HG03095 (cell line): ENCODE measurements around the gene NCAPD3.

Experiments used
- ATAC-seq: cut with Tn5 transposase; IDR thresholded peaks from one replicate; pipeline ENCODE4 v1.9.1; 2021; ENCODE audit warnings: moderate library complexity; ENCODE audit not compliant: unreplicated experiment

Gene NCAPD3

DNA sequence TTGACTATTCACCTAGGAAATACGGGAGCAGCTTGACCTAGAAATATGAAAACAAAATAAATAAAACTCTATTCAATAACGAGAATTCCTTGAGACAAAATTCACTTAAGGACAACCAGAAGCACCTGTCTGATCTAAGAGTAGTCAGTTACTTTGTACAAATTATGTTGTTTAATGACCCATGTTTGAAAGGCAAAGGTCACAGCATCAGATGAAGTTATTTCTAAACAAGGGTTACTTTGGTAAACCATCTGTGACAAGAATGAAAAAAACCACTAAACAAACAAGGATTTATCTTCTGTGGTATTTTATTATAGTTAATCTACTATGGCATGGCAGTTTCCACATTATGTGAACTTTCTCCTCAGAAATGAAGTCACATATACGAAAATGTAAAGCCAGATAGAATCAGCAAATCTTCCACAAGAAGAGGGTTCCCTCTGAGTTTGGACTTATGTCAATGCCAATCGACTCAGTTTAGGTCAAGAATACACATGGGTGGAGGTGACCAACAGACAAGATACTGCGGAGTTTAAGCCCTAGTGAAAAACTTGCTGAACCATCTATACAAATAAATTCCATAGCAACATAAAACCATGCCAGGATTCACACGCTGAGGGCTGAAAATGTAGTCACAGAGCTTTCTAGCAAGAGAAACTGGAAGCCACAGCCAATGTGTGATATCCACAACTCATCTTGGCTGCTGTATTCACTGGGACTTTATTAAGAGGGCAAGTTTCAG, 53.4 kb downstream of the NCAPD3 start:
- no peak for ATAC-seq

DNA sequence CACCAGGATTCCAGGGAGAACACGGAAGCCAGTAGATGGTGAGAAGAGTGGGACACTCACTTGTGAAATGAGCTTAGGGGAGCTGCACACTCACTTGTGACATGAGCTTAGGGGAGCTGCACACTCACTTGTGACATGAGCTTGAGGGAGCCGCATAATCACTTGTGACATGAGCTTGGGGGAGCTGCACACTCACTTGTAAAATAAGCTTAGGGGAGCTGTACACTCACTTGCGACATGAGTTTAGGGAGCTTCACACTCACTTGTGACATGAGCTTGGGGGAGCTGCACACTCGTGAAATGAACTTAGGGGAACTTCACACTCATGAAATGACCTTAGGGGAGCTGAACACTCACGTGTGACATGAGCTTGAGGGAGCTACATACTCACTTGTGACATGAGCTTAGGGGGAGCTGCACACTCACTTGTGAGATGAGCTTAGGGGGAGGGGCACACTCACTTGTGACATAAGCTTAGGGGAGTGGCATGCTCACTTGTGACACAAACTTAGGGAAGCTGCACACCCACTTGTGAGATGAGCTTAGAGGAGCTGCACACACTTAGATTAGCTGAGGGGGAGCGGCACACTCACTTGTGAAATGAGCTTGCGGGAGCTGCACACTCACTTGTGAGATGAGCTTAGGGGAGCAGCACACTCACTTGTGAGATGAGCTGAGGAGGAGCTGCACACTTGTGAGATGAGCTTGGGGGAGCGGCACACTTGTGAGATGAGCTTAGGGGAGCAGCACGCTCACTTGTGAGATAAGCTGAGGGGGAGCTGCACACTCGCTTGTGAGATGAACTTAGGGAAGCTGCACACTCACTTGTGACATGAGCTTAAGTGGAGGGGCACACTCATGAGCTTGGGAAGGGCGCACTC, 59.0 kb downstream of the NCAPD3 start:
- no peak for ATAC-seq

DNA sequence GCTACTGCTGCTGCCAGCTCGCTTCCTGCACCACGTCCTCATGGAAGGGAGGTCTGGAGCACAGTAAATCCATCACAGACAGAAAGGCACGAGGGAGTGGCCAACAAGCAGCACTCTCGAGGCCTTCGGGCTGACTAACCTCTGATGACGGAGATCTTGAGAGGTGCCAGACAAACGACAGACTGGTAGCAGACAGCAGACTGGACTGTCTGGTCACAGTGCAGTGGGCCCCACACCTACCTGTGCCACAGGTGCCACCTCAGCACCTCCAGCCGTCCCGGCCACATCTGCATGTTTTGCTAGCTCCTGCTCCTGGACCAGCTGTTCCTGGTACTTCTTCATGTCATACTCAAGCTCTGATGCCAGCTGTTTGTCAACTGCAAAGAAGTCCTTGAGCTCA, 64.1 kb downstream of the NCAPD3 start:
- ATAC-seq = no peak

DNA sequence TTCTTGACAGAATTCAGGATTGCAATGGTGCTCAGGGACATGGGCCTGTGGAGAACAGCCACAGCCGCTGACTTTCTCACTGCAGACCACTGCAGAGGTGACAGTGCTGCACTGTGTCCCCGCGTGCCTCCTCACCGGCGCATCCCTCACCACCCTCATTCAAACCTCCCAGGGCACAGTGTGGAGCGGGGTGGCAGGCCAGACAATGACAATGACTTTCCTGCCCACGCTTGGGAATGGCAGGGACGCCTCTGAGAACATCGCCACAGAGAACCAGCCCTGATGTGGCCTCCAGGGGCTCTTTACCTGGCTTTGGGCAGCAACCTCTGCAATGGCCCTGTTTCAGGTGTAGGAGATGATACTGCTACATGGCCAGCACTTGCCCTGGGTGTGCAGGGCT, 65.7 kb downstream of the NCAPD3 start:
- ATAC-seq = no peak

DNA sequence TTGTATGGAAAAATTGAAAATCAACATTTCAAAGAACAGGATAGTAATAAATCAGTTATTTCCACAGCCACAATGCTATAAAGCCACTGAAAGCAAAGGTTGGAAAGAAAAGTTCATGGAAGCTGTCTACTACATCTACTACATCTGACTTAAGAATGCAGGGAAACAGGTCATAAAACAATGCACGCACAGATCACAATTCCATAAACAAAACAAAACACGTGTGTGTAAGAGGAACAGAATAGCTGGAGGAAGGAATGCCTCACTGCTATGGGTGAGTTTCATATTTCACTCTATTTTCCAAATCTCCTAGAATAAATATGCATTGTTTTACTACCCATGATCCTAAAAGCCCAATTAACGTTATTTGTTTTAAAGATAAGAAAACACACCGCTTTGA, 66.3 kb downstream of the NCAPD3 start:
- ATAC-seq = no peak

DNA sequence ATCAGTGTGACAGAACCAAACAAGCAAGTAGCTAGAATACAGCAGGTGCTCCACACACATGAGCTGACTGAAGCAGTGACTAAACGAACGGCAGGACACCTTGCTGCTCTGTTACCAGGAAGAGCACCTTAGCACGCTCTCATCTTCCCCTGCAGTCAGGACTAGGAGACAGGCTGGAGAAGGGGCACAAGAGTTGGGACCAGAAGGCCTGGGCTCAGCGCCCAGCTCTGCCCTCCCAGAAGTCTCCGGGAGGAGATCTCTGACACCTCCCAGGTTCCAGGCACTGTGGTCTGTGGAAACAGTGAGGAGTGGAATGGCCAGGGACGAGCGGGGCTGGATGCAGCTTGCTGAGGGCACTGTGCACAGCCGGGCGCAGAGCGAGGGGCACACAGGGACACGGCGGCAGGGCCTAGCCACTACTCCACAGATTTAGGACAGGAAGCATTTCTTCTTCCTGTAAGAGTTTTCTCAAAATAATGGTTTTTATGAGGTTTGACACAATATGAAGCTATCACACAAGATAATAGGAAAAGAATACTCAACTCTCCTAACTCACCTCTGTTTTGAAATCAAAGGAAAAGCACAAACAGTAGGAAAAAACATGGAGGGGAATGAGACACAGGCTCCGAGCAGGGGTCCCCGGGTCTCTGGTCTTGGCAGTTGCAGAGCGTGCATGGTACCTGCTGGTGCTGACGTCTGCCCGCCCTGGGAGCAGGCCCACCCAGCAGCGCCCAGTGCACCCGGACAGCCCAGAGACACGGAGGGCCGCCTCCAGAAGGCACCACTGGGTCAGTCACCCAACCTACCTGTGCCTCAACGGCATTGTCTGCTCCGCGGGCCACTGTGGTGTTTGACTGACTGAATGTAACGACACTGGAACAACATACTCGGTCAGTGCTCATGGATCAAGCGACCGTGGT, 67.6 kb downstream of the NCAPD3 start:
- no peak for ATAC-seq

DNA sequence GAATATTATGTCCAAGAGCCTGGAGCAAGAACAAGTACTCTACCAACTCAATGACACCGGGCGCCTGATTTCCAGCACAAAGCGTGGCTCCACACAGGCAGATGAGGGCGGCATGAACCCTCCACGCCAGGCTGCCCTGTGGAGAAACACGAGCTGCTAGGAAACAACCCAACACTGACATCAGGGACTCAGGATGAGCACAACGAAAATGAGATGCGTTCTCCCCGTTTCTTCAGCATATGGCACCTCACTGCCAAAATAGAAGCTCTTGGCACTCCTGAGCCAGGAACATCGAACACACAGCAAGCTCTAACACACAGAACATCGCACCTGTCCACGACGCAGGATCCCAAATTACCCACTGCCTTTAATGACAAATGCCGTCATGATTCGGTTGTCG, 68.3 kb downstream of the NCAPD3 start:
- ATAC-seq = no peak

DNA sequence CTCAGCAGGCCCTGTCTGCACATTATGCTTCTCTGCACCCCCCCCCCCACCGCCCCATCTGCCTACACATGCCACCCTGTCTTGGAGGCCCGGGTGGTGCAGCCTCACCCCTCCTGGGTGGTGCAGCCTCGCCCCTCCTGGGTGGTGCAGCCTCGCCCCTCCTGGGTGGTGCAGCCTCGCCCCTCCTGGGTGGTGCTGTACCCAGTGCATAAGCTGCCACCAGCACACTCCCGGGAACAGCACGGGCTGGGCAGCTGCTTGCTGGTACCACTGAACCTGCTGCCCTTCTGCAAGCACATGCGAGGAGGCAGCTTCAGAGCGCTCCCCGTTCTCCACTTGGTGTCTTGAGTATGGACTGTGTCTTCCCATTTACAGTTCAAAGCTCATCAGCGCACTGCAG, 69.3 kb downstream of the NCAPD3 start:
- no peak for ATAC-seq

DNA sequence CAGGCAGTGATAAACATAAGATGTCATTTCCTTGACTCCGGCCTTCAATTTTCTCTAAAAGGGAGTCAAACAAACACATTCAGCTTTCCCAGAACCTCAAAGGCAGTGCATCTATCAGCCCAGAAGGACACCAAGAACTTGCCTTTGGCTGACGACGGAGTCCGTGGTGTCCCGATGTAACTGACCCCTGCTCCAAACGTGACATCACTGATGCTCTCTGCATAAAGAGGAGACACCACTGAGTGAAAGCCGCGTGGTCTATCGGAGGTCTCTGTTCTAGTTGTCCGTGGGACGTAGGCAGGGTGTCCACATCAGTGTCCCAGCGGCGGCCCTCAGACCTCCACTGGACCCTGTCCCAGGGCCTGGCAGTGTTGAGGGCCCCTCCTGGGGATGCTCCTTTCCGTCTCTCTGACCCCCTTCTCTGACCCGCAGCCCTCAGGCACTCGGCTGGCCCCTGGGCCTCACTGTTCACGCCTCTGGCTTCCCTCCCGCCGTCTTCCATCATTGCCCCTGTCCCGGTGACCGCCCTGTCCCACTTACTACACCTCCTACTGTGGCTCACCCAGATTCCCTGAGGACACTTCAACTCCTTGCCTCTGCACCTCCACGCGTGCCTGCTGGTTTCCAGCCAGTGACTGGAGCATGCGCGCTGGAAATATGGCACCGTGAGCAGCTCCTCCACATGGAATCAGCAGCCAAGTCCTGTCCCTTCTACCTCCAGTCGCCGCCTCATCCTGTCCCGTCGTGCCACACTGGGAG, 70.4 kb downstream of the NCAPD3 start:
- no peak for ATAC-seq

DNA sequence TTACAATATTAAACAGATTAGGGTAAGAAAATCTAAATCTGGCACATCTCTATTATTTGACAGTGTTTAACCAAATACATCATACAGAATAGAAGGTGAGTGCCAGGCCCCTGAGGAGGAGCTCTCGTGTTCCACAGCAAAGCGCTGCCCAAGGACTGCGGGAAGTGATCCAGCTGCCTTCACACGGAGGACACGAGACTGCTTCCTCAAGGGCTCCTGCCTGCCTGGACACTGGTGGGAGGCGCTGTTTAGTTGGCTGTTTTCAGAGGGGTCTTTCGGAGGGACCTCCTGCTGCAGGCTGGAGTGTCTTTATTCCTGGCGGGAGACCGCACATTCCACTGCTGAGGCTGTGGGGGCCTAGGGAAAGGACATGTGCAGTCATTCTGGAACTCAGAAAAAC, 71.1 kb downstream of the NCAPD3 start:
- ATAC-seq = no peak

DNA sequence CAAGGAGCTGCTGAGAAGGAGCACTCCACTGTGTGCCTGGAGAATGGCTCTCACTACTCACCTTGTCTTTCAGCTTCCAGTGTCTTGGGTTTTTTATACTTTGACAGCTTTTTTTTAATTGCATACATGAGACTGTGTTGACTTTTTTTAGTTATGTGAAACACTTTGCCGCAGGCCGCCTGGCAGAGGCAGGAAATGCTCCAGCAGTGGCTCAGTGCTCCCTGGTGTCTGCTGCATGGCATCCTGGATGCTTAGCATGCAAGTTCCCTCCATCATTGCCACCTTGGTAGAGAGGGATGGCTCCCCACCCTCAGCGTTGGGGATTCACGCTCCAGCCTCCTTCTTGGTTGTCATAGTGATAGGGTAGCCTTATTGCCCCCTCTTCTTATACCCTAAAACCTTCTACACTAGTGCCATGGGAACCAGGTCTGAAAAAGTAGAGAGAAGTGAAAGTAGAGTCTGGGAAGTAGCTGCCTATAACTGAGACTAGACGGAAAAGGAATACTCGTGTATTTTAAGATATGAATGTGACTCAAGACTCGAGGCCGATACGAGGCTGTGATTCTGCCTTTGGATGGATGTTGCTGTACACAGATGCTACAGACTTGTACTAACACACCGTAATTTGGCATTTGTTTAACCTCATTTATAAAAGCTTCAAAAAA, 72.6 kb downstream of the NCAPD3 start:
- no peak for ATAC-seq

DNA sequence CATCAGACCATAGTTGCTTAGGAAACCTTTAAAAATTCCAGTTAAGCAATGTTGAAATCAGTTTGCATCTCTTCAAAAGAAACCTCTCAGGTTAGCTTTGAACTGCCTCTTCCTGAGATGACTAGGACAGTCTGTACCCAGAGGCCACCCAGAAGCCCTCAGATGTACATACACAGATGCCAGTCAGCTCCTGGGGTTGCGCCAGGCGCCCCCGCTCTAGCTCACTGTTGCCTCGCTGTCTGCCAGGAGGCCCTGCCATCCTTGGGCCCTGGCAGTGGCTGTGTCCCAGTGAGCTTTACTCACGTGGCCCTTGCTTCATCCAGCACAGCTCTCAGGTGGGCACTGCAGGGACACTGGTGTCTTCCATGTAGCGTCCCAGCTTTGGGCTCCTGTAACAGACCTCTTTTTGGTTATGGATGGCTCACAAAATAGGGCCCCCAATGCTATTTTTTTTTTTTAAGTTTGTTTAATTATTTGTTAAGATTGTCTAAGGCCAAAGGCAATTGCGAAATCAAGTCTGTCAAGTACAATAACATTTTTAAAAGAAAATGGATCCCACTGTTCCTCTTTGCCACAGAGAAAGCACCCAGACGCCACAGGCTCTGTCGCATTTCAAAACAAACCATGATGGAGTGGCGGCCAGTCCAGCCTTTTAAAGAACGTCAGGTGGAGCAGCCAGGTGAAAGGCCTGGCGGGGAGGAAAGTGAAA, 73.4 kb downstream of the NCAPD3 start:
- ATAC-seq = no peak

DNA sequence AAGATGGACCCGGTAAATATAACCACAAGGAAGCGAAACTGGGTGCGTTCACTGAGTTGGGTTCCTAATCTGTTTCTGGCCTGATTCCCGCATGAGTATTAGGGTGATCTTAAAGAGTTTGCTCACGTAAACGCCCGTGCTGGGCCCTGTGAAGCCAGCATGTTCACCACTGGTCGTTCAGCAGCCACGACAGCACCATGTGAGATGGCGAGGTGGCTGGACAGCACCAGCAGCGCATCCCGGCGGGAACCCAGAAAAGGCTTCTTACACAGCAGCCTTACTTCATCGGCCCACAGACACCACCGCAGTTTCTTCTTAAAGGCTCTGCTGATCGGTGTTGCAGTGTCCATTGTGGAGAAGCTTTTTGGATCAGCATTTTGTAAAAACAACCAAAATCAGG, 74.4 kb downstream of the NCAPD3 start:
- no peak for ATAC-seq

DNA sequence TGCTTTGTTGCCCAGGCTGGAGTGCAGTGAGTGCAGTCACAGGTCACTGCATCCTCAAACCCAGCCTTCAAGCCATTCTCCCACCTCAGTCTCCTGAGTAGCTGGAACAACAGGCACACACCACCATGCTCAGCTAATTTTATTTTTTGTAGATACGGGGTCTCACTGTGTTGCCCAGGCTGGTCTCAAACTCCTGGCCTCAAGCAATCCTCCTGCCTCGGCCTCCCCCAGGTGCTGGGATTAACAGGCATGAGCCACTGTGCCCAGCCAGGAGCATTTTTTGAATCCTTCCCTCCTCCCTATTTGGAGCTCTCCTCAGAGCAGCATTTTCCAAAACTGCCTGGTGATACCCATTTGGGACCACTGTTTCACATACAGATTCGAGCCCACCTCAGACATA, 77.2 kb downstream of the NCAPD3 start:
- ATAC-seq = no peak

DNA sequence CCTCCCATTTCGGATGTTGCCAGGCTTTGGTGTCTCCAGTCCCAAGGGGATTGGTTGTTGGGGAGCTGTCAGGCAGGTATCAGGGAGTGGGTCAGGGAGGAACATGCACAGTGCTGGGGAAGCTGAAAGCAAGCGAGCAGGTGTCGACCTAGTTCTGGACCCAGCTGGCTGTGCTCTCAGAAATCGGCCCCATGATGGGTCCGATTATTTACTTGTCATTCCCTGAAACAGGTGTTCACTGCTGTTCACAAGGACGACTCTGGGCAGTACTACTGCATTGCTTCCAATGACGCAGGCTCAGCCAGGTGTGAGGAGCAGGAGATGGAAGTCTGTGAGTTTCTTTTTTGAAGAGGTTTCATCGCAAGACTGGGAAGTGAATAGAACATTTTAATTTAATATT, 78.1 kb downstream of the NCAPD3 start:
- ATAC-seq = no peak

DNA sequence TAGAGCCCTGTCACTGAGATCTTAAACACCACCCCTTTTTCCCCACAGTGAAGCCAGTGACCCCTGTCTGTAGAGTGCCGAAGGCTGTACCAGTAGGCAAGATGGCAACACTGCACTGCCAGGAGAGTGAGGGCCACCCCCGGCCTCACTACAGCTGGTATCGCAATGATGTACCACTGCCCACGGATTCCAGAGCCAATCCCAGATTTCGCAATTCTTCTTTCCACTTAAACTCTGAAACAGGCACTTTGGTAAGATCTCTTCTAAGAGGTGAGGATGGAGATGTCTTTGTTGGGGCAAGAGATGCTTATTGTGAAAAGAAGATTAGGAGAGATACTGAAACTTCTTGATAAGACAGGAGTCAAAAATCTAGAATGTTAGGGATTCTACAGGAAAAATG, 79.0 kb downstream of the NCAPD3 start:
- no peak for ATAC-seq

DNA sequence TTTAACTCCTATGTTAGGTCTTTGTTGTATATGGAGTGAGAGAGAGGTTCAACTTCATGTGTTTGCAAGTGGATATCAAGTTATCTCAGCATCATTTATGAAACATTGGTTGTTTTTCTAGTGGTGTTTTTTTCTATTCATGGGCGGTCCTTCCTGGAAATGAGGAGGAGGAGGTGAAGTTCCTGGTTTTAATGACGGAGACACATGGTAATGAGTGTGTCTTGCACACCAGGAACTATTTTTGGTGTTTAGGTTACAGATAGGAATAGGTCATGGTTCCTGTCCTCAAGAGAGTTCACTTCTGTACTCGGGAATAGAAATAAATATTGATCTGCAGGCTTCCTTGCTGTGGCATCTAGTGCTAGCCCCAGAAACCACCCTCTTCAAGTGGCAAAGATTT, 80.0 kb downstream of the NCAPD3 start:
- ATAC-seq = no peak

DNA sequence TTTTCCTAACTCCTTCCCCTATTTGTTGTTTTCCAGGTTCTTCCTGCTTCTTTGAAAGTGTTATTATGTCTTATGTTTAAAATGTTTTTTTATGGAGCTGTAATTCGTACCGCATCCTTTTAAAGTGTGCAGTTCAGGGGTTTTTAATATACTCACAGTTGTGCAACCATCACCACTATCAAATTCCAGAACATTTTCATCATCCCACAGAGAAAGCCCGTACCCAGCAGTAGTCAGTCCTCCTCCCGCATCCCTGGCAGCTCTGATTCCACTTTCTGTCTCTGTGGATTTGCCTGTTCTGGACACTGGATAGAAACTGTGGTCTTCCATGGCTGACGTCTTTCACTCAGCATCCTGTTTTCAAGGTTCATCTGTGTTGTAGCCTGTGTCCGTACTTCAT, 81.2 kb downstream of the NCAPD3 start:
- no peak for ATAC-seq

DNA sequence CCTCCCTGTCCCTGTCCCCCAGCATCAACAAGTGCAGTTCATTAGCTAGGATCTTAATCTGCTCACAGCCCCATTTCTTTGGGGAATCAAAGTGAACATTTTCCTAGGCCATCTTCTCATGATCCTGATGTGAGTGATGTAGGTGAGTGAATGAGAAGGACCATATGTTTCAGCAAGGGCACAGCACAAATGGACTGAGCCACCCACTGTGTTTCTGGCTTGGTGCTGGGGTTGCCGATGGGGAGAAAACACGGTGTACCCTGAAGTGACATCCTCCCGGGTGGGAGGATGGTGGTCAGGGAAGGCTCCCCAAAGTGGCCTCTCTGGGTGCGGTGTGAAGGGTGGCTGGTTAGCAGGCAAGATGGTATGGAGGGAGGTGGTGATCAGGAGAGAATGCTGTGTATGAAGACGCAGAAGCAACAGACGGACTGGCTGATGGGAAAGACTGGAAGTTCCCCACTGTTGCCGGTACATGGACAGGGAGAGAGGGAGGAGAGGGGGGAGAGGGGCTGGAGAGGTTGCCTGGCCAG, 82.7 kb downstream of the NCAPD3 start:
- no peak for ATAC-seq
